ENCODE measurements around the gene CXCL12.

CXCL12 gene

DNA sequence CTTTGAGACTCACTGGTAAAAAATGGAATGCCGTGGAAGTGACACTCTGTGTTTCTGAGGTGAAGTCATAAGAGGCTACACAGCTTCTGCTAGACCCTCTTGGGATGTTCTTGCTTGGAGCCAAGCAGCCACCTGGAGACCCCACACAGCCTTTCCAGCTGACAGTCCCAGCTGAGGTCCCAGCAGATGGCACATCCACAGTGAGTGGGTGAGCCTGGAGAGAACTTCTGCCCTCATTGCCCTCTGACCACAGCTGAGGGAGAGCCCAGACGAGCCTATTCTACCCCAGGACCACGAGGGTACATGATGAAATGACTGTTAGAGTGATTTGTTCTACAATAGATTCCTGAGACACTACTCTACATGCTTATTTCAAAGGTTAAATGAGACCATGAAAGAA, 44.3 kb downstream of the CXCL12 start:
- TF ChIP-seq, protein P1, sequence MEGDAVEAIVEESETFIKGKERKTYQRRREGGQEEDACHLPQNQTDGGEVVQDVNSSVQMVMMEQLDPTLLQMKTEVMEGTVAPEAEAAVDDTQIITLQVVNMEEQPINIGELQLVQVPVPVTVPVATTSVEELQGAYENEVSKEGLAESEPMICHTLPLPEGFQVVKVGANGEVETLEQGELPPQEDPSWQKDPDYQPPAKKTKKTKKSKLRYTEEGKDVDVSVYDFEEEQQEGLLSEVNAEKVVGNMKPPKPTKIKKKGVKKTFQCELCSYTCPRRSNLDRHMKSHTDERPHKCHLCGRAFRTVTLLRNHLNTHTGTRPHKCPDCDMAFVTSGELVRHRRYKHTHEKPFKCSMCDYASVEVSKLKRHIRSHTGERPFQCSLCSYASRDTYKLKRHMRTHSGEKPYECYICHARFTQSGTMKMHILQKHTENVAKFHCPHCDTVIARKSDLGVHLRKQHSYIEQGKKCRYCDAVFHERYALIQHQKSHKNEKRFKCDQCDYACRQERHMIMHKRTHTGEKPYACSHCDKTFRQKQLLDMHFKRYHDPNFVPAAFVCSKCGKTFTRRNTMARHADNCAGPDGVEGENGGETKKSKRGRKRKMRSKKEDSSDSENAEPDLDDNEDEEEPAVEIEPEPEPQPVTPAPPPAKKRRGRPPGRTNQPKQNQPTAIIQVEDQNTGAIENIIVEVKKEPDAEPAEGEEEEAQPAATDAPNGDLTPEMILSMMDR (IDR thresholded peaks at IDR 0.05; ENCODE audit: insufficient read depth, low read depth, low read length, missing control alignments): no peak
- no peak for DNase-seq (ENCODE audit: low read depth)
- no peak overlapping the region for H3K4me3 ChIP-seq (ENCODE audit: low read length)

DNA sequence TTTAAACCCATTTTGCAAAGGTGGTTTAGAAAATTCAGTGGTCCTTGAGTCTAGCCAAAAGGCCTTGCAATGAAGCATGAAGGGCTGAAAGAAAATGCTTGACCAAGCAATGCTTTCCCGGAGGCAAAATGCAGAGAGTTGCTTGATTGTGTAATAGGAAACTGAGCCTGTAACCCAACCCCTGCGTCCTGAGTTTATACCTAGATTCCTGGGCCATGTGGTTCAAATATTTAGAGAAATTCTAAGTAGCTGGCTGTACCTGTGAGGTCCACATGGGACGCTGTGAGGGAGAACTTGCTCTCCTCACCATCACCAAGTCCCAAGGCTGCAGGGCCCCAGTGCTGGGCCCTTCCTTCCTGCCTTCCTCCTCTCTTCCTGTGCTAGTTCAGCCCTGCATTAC, 45.7 kb downstream of the CXCL12 start:
- no peak for DNase-seq (ENCODE audit: low read depth)
- TF ChIP-seq, protein P1 (IDR thresholded peaks at IDR 0.05; ENCODE audit: insufficient read depth, low read depth, low read length, missing control alignments): no peak
- no peak overlapping the region for H3K4me3 ChIP-seq (ENCODE audit: low read length)

GRCh38 chr10:44337081-44337480, 47.8 kb downstream of the CXCL12 start:
- TF ChIP-seq, protein P1 (IDR thresholded peaks at IDR 0.05; ENCODE audit: insufficient read depth, low read depth, low read length, missing control alignments): no peak
- H3K4me3 ChIP-seq (ENCODE audit: low read length): no peak overlapping the region
- DNase-seq (ENCODE audit: low read depth): no peak

- TF ChIP-seq, protein P1 (IDR thresholded peaks at IDR 0.05; ENCODE audit: insufficient read depth, low read depth, low read length, missing control alignments): no peak
- DNase-seq (ENCODE audit: low read depth): no peak
- H3K4me3 ChIP-seq (ENCODE audit: low read length): no peak overlapping the region
Observed at GRCh38 chr10:44335330-44336021, 49.4 kb downstream of the CXCL12 start.

DNA sequence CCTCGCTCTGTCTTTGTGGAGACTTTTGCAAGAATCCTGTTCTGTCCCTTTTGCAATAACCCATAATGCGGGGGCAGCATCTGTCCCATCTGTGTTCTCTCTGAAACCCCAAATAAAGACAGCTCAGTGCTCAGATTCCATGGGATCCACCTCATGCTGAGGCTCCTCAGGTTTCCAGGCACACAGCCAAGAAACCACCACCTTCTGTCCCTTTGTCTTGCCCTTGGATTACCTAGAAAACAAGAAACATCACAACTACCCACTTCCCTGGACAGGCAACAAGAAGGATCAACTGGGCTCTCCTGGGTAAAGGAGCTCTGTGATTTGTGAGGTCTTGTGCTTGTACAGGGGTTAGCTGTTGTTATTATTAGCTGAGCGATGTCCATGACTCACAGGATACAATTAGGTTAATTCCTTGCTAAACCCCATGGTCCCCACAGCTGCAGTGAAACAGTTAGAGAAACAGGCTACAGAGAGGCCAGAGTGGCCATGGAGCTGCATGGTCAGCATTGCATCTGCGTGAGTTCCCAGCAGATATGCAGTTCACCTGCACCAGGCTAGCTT, 50.2 kb downstream of the CXCL12 start:
- TF ChIP-seq, protein P1 (IDR thresholded peaks at IDR 0.05; ENCODE audit: insufficient read depth, low read depth, low read length, missing control alignments): no peak
- no peak for DNase-seq (ENCODE audit: low read depth)
- H3K4me3 ChIP-seq (ENCODE audit: low read length): no peak overlapping the region

GRCh38 chr10:44334091-44334490, 50.8 kb downstream of the CXCL12 start:
- TF ChIP-seq, protein P1 (IDR thresholded peaks at IDR 0.05; ENCODE audit: insufficient read depth, low read depth, low read length, missing control alignments): no peak
- no peak for DNase-seq (ENCODE audit: low read depth)
- no peak overlapping the region for H3K4me3 ChIP-seq (ENCODE audit: low read length)

DNA sequence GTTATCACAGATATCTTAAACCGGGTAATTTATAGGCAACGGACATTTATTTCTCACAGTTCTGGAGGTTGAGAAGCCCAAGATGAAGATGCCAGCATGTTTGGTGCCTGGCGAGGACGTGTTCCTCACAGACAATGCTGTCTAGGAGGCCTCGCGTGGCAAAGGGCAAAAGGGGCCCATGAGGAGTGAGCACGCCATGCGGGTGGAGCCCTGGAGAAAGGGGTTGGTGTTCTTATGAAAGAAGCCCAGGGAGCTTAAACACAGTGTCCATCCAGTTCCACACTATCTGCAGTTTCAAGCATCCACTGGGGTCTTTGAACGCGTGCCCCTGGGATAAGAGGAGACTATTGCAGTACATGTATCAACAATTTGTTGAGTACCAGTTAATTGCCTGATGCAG, 51.4 kb downstream of the CXCL12 start:
- TF ChIP-seq, protein P1 (IDR thresholded peaks at IDR 0.05; ENCODE audit: insufficient read depth, low read depth, low read length, missing control alignments): no peak
- H3K4me3 ChIP-seq (ENCODE audit: low read length): no peak overlapping the region
- DNase-seq (ENCODE audit: low read depth): no peak
